ENCODE results near the gene SLC16A4.

GRCh38 chr1:110420023-110420662, 29.3 kb upstream of the SLC16A4 start:
- no peak for TF ChIP-seq EZH2 (IDR thresholded peaks at IDR 0.05; ENCODE audit: borderline replicate concordance)
- TF ChIP-seq CTCF (IDR thresholded peaks at IDR 0.05; ENCODE audit: poor library complexity): no peak
- TF ChIP-seq EZH2phosphoT487 (IDR thresholded peaks at IDR 0.05; ENCODE audit: low read depth, severe bottlenecking, unreplicated experiment): no peak

Data from hepatocyte (in vitro differentiated cells).